ENCODE data around the gene A2ML1. TPM values are rescaled to one million over a fixed set of nuclear protein-coding genes. Genes with fewer than 3 reads are reported as not detected.
"Not testable (repeated sequence)": the region's sequence is repeated elsewhere in the genome, so short reads cannot be mapped to it uniquely, and the experiment has no call there.

Gene A2ML1
- polyA plus RNA-seq, 3 donors: not detected

GRCh38 chr12:8855891-8856290 lies 33.5 kb downstream of the A2ML1 start:
- Histone ChIP-seq H3K79me2 (ENCODE audit: insufficient read depth, low read length) (no peaks in the 10 kb centered on the region), H3K4me2 (replicated peaks; ENCODE audit: extremely low read depth, low read length, poor library complexity, severe bottlenecking) (no peak overlapping the region), H3K9me3 (replicated peaks in 1 of 2; ENCODE audit: control insufficient read depth in 1 of 2, insufficient read depth in 1 of 2, low read length in 2 of 2) (no peaks in the 10 kb centered on the region), H3K27ac (ENCODE audit: low read depth in 1 of 2, low read length in 2 of 2) (no peak overlapping the region), H2AFZ (ENCODE audit: insufficient read depth, low read depth, low read length, poor library complexity, severe bottlenecking) (no peak overlapping the region), H3K4me1 (ENCODE audit: control insufficient read depth in 1 of 2, insufficient read depth in 2 of 2, low read length in 2 of 2) (peaks cover 10 to 16% of the 10 kb centered on the region in 2 donors), H3K36me3 (replicated peaks in 1 of 2; ENCODE audit: control insufficient read depth in 1 of 2, insufficient read depth in 2 of 2, low read length in 2 of 2) (no peaks in the 10 kb centered on the region), H3K9ac (ENCODE audit: insufficient read depth, low read length, poor library complexity, severe bottlenecking) (no peak overlapping the region), H3K4me3 (replicated peaks in 1 of 3; ENCODE audit: low read depth in 2 of 3, low read length in 3 of 3) (no peak overlapping the region), H4K20me1 (ENCODE audit: insufficient read depth, low read length) (no peaks in the 10 kb centered on the region), H3K27me3 (ENCODE audit: control insufficient read depth in 2 of 2, insufficient read depth in 2 of 2, low read length in 2 of 2) (no peaks in the 10 kb centered on the region)
- DNase-seq: no peak
- H3K4me1 Mint-ChIP-seq: peaks cover 16% of the 10 kb centered on the region
- no peak overlapping the region for H3K27ac Mint-ChIP-seq
- intact Hi-C loops (cut with micrococcal nuclease): loop anchor here (10.0 kb wide), 2 partner anchors 171 to 191 kb away; partner anchors contain the start of gene MFAP5 (in 1 of the 2)
- no CpG with 5 or more reads among the region's 2 CpGs for WGBS (ENCODE audit: insufficient coverage)
- H3K4me3 Mint-ChIP-seq: no peak overlapping the region
- peaks cover 0 to 3% of the 10 kb centered on the region in 2 donors for H3K36me3 Mint-ChIP-seq
- H3K9me3 Mint-ChIP-seq: no peaks in the 10 kb centered on the region
- TF ChIP-seq CTCF (IDR thresholded peaks at IDR 0.05): no peak
- no peaks in the 10 kb centered on the region for H3K27me3 Mint-ChIP-seq (ENCODE audit: low read depth in 3 of 3)

GRCh38 chr12:8859448-8859847 lies 37.0 kb downstream of the A2ML1 start:
- not testable (repeated sequence) for H4K20me1 ChIP-seq (ENCODE audit: insufficient read depth, low read length); H3K4me1 Mint-ChIP-seq

More at GRCh38 chr12:8859448-8859847, 37.0 kb downstream of the A2ML1 start:
- not testable (repeated sequence) for DNase-seq; H3K36me3 Mint-ChIP-seq; H3K4me3 ChIP-seq (replicated peaks in 1 of 3; ENCODE audit: low read depth in 2 of 3, low read length in 3 of 3); H3K36me3 ChIP-seq (replicated peaks in 1 of 2; ENCODE audit: control insufficient read depth in 1 of 2, insufficient read depth in 2 of 2, low read length in 2 of 2); H3K27ac Mint-ChIP-seq; H3K4me1 ChIP-seq (ENCODE audit: control insufficient read depth in 1 of 2, insufficient read depth in 2 of 2, low read length in 2 of 2); H3K9ac ChIP-seq (ENCODE audit: insufficient read depth, low read length, poor library complexity, severe bottlenecking); H3K4me2 ChIP-seq (replicated peaks; ENCODE audit: extremely low read depth, low read length, poor library complexity, severe bottlenecking); H3K9me3 Mint-ChIP-seq; H3K27ac ChIP-seq (ENCODE audit: low read depth in 1 of 2, low read length in 2 of 2); H3K9me3 ChIP-seq (replicated peaks in 1 of 2; ENCODE audit: control insufficient read depth in 1 of 2, insufficient read depth in 1 of 2, low read length in 2 of 2); H3K79me2 ChIP-seq (ENCODE audit: insufficient read depth, low read length); H3K27me3 ChIP-seq (ENCODE audit: control insufficient read depth in 2 of 2, insufficient read depth in 2 of 2, low read length in 2 of 2); H3K4me3 Mint-ChIP-seq; H2AFZ ChIP-seq (ENCODE audit: insufficient read depth, low read depth, low read length, poor library complexity, severe bottlenecking); H3K27me3 Mint-ChIP-seq (ENCODE audit: low read depth in 3 of 3)
- intact Hi-C loops (cut with micrococcal nuclease): loop anchor here (10.0 kb wide), 2 partner anchors 175 to 195 kb away; partner anchors contain the start of gene MFAP5 (in 1 of the 2)
- WGBS (ENCODE audit: insufficient coverage): 89% methylated on average over 2 of the region's 4 CpGs
